ENCODE measurements around the gene ACTN2. TPM values are rescaled to one million over a fixed set of nuclear protein-coding genes. Genes with fewer than 3 reads are reported as not detected.
A peak's percentile ranks its signal among the peaks of the same experiment; 100 is the strongest.

ACTN2 gene
- total and polyA plus RNA-seq, 8 donors, result 0.37 to 17.4 (median 1.9) TPM; not detected in 1

GRCh38 chr1:236754525-236755210 lies 68.4 kb downstream of the ACTN2 start:
- intact Hi-C loops (cut with DNase I; ENCODE audit: low total_unique reads), result loop anchor here (10.0 kb wide), 1 partner anchor 810 kb away; no protein-coding TSS in a partner anchor
- Histone ChIP-seq H3K4me1 (peaks cover 0 to 13% (median 0%) of the 10 kb centered on the region in 4 donors), H3K9me3 (no peaks in the 10 kb centered on the region)

GRCh38 chr1:236757640-236758039 lies 71.3 kb downstream of the ACTN2 start:
- no peak for DNase-seq
- H3K4me1 ChIP-seq, result peaks cover 0 to 13% (median 0%) of the 10 kb centered on the region in 4 donors
- H3K9me3 ChIP-seq, result no peaks in the 10 kb centered on the region
- WGBS, 5 donors, result 75 to 88% (median 82%) methylated on average over 2 of the region's 2 CpGs
- intact Hi-C loops (cut with DNase I; ENCODE audit: low total_unique reads), result loop anchor here (10.0 kb wide), 1 partner anchor 807 kb away; no protein-coding TSS in a partner anchor
- no peak overlapping the region for H3K27ac ChIP-seq
- no peaks in the 10 kb centered on the region for H3K27me3 ChIP-seq
- H3K4me3 ChIP-seq, result no peak overlapping the region
- H3K36me3 ChIP-seq, result peaks cover 0 to 10% (median 5%) of the 10 kb centered on the region in 4 donors
- TF ChIP-seq CTCF (IDR thresholded peaks at IDR 0.05), result no peak
- no peak for TF ChIP-seq POLR2AphosphoS5 (IDR thresholded peaks at IDR 0.05)
- no peak for TF ChIP-seq EP300 (IDR thresholded peaks at IDR 0.05)
- TF ChIP-seq POLR2A (IDR thresholded peaks at IDR 0.05), result no peak

More at GRCh38 chr1:236754525-236755210, 68.4 kb downstream of the ACTN2 start:
- 84 to 90% (median 87%) methylated on average over 18 of the region's 18 CpGs for WGBS, 5 donors
- no peaks in the 10 kb centered on the region for H3K27me3 ChIP-seq
- no peak for TF ChIP-seq CTCF (IDR thresholded peaks at IDR 0.05)
- no peak for TF ChIP-seq POLR2AphosphoS5 (IDR thresholded peaks at IDR 0.05)
- no peak for TF ChIP-seq POLR2A (IDR thresholded peaks at IDR 0.05)
- no peak for TF ChIP-seq EP300 (IDR thresholded peaks at IDR 0.05)
- H3K36me3 ChIP-seq, result peaks cover 0 to 13% (median 5%) of the 10 kb centered on the region in 4 donors
- no peak overlapping the region for H3K4me3 ChIP-seq
- H3K27ac ChIP-seq, result no peak overlapping the region
- no peak for DNase-seq

GRCh38 chr1:236759252-236759859 lies 73.1 kb downstream of the ACTN2 start:
- intact Hi-C loops (cut with DNase I; ENCODE audit: low total_unique reads), result loop anchor here (10.0 kb wide), 1 partner anchor 805 kb away; no protein-coding TSS in a partner anchor
- no peaks in the 10 kb centered on the region for H3K27me3 ChIP-seq
- TF ChIP-seq CTCF (IDR thresholded peaks at IDR 0.05), result peak in 4 of 7 experiments; percentile 39 to 62 (median 49)
- no peak for TF ChIP-seq POLR2AphosphoS5 (IDR thresholded peaks at IDR 0.05)
- TF ChIP-seq EP300 (IDR thresholded peaks at IDR 0.05), result no peak
- no peak overlapping the region for H3K4me3 ChIP-seq
- H3K4me1 ChIP-seq, result peaks cover 0 to under 1% (median 0%) of the 10 kb centered on the region in 4 donors
- no peaks in the 10 kb centered on the region for H3K9me3 ChIP-seq
- DNase-seq, result peak in 1 of 2 donors; percentile 65
- 32 to 46% (median 40%) methylated on average over 3 of the region's 3 CpGs for WGBS, 5 donors
- H3K27ac ChIP-seq, result no peak overlapping the region
- H3K36me3 ChIP-seq, result peaks cover 0 to 18% (median 5%) of the 10 kb centered on the region in 4 donors

GRCh38 chr1:236760480-236760879 lies 74.2 kb downstream of the ACTN2 start:
- no peaks in the 10 kb centered on the region for H3K9me3 ChIP-seq
- intact Hi-C loops (cut with DNase I; ENCODE audit: low total_unique reads), result no loop called here
- H3K36me3 ChIP-seq, result peaks cover 0 to 18% (median 0%) of the 10 kb centered on the region in 4 donors
- no peak overlapping the region for H3K4me3 ChIP-seq
- no peaks in the 10 kb centered on the region for H3K4me1 ChIP-seq
- DNase-seq, result no peak
- H3K27ac ChIP-seq, result no peak overlapping the region
- TF ChIP-seq POLR2A (IDR thresholded peaks at IDR 0.05) (no peak), CTCF (IDR thresholded peaks at IDR 0.05) (no peak), EP300 (IDR thresholded peaks at IDR 0.05) (no peak), POLR2AphosphoS5 (IDR thresholded peaks at IDR 0.05) (no peak)
- H3K27me3 ChIP-seq, result no peaks in the 10 kb centered on the region
- WGBS, 5 donors, result 80 to 88% (median 80%) methylated on average over 6 of the region's 6 CpGs
